ENCODE data around the gene ZNF512B.
"Not testable (repeated sequence)": the region's sequence is repeated elsewhere in the genome, so short reads cannot be mapped to it uniquely, and the experiment has no call there.

The ZNF512B gene

GRCh38 chr20:63919130-63919529 lies 50.6 kb downstream of the ZNF512B start:
- Histone ChIP-seq H3K4me1 (ENCODE audit: insufficient read depth, low read length, poor library complexity, severe bottlenecking) (no peaks in the 10 kb centered on the region), H3K9ac (ENCODE audit: low read depth, low read length, poor library complexity, severe bottlenecking) (no peak overlapping the region), H3K9me2 (replicated peaks; ENCODE audit: low read depth, low read length) (no peaks in the 10 kb centered on the region), H3K27me3 (ENCODE audit: insufficient read depth, low read length, poor library complexity, severe bottlenecking) (no peaks in the 10 kb centered on the region), H3K4me2 (ENCODE audit: low read depth, low read length, poor library complexity, severe bottlenecking) (no peak overlapping the region), H3K36me3 (ENCODE audit: insufficient read depth, low read length) (peaks cover 11% of the 10 kb centered on the region; the same call in 1 of the 2 replicates), H2AFZ (ENCODE audit: low read length) (no peak overlapping the region), H4K20me1 (ENCODE audit: insufficient read depth, low read length, poor library complexity, severe bottlenecking) (no peaks in the 10 kb centered on the region), H3K9me3 (ENCODE audit: insufficient read depth, low read depth, low read length) (no peaks in the 10 kb centered on the region), H3F3A (ENCODE audit: low read depth) (no peaks in the 10 kb centered on the region), H3K4me3 (ENCODE audit: low read length, poor library complexity, severe bottlenecking) (no peak overlapping the region), H3K79me2 (ENCODE audit: insufficient read depth, low read length) (peaks cover 35% of the 10 kb centered on the region)
- TF ChIP-seq EZH2phosphoT487 (IDR thresholded peaks at IDR 0.05; ENCODE audit: borderline replicate concordance) (no peak), CTCF (conservative IDR thresholded peaks at IDR 0.05; ENCODE audit: low read length) (no peak)

- no peak for TF ChIP-seq EZH2phosphoT487 (IDR thresholded peaks at IDR 0.05; ENCODE audit: borderline replicate concordance)
- no peak for TF ChIP-seq CTCF (conservative IDR thresholded peaks at IDR 0.05; ENCODE audit: low read length)
- Histone ChIP-seq H3K4me1 (ENCODE audit: insufficient read depth, low read length, poor library complexity, severe bottlenecking) (no peaks in the 10 kb centered on the region), H3K36me3 (ENCODE audit: insufficient read depth, low read length) (peaks cover 11% of the 10 kb centered on the region; the same call in 1 of the 2 replicates), H3K9ac (ENCODE audit: low read depth, low read length, poor library complexity, severe bottlenecking) (no peak overlapping the region), H3K79me2 (ENCODE audit: insufficient read depth, low read length) (peaks cover 48% of the 10 kb centered on the region), H2AFZ (ENCODE audit: low read length) (no peak overlapping the region), H3K9me2 (replicated peaks; ENCODE audit: low read depth, low read length) (no peaks in the 10 kb centered on the region), H3K4me2 (ENCODE audit: low read depth, low read length, poor library complexity, severe bottlenecking) (no peak overlapping the region), H4K20me1 (ENCODE audit: insufficient read depth, low read length, poor library complexity, severe bottlenecking) (no peaks in the 10 kb centered on the region), H3K9me3 (ENCODE audit: insufficient read depth, low read depth, low read length) (no peaks in the 10 kb centered on the region), H3F3A (ENCODE audit: low read depth) (no peaks in the 10 kb centered on the region), H3K4me3 (ENCODE audit: low read length, poor library complexity, severe bottlenecking) (no peak overlapping the region), H3K27me3 (ENCODE audit: insufficient read depth, low read length, poor library complexity, severe bottlenecking) (no peaks in the 10 kb centered on the region)
Observed at GRCh38 chr20:63917811-63918210, 51.9 kb downstream of the ZNF512B start.

- H4K20me1 ChIP-seq (ENCODE audit: insufficient read depth, low read length, poor library complexity, severe bottlenecking); H3K4me2 ChIP-seq (ENCODE audit: low read depth, low read length, poor library complexity, severe bottlenecking): not testable (repeated sequence)
Observed at GRCh38 chr20:63916371-63916939, 53.3 kb downstream of the ZNF512B start.

GRCh38 chr20:63915471-63915870 lies 54.3 kb downstream of the ZNF512B start:
- H3K79me2 ChIP-seq (ENCODE audit: insufficient read depth, low read length), result peaks cover 65% of the 10 kb centered on the region
- H4K20me1 ChIP-seq (ENCODE audit: insufficient read depth, low read length, poor library complexity, severe bottlenecking), result peaks cover 7% of the 10 kb centered on the region
- H3K36me3 ChIP-seq (ENCODE audit: insufficient read depth, low read length), result peaks cover 11% of the 10 kb centered on the region; the same call in 1 of the 2 replicates
- no peak overlapping the region for H3K9ac ChIP-seq (ENCODE audit: low read depth, low read length, poor library complexity, severe bottlenecking)
- H3K4me1 ChIP-seq (ENCODE audit: insufficient read depth, low read length, poor library complexity, severe bottlenecking), result peaks cover 16% of the 10 kb centered on the region
- no peak overlapping the region for H2AFZ ChIP-seq (ENCODE audit: low read length)
- no peak overlapping the region for H3K4me2 ChIP-seq (ENCODE audit: low read depth, low read length, poor library complexity, severe bottlenecking)
- no peak for TF ChIP-seq EZH2phosphoT487 (IDR thresholded peaks at IDR 0.05; ENCODE audit: borderline replicate concordance)
- TF ChIP-seq CTCF (conservative IDR thresholded peaks at IDR 0.05; ENCODE audit: low read length), result no peak
- H3K4me3 ChIP-seq (ENCODE audit: low read length, poor library complexity, severe bottlenecking), result no peak overlapping the region
- no peaks in the 10 kb centered on the region for H3K9me2 ChIP-seq (replicated peaks; ENCODE audit: low read depth, low read length)
- peaks cover 5% of the 10 kb centered on the region; the same call in 1 of the 2 replicates for H3F3A ChIP-seq (ENCODE audit: low read depth)
- no peaks in the 10 kb centered on the region for H3K27me3 ChIP-seq (ENCODE audit: insufficient read depth, low read length, poor library complexity, severe bottlenecking)
- no peaks in the 10 kb centered on the region for H3K9me3 ChIP-seq (ENCODE audit: insufficient read depth, low read depth, low read length)

More at GRCh38 chr20:63916371-63916939, 53.3 kb downstream of the ZNF512B start:
- Histone ChIP-seq H3K79me2 (ENCODE audit: insufficient read depth, low read length) (peaks cover 57% of the 10 kb centered on the region), H3K36me3 (ENCODE audit: insufficient read depth, low read length) (peaks cover 11% of the 10 kb centered on the region; the same call in 1 of the 2 replicates)
- H3K9me2 ChIP-seq (replicated peaks; ENCODE audit: low read depth, low read length); H2AFZ ChIP-seq (ENCODE audit: low read length); H3K9ac ChIP-seq (ENCODE audit: low read depth, low read length, poor library complexity, severe bottlenecking); H3K27me3 ChIP-seq (ENCODE audit: insufficient read depth, low read length, poor library complexity, severe bottlenecking); H3K4me3 ChIP-seq (ENCODE audit: low read length, poor library complexity, severe bottlenecking); H3F3A ChIP-seq (ENCODE audit: low read depth); H3K9me3 ChIP-seq (ENCODE audit: insufficient read depth, low read depth, low read length); H3K4me1 ChIP-seq (ENCODE audit: insufficient read depth, low read length, poor library complexity, severe bottlenecking): not testable (repeated sequence)

Data from Loucy (cell line).